ENCODE measurements around the gene CEND1.

- TF ChIP-seq CTCF (IDR thresholded peaks at IDR 0.05; ENCODE audit: low read length), result no peak
- TF ChIP-seq EZH2 (optimal IDR thresholded peaks at IDR 0.05; ENCODE audit: low read depth, low read length), result no peak
- no peak for TF ChIP-seq EZH2phosphoT487 (IDR thresholded peaks at IDR 0.05; ENCODE audit: low read length)
Observed at GRCh38 chr11:836274-836673, 46.4 kb upstream of the CEND1 start.

Data from MM.1S (cell line).